WTC11 (cell line): ENCODE data around the gene WDR83. TPM values are rescaled to one million over a fixed set of nuclear protein-coding genes. Genes with fewer than 3 reads are reported as not detected.
A peak's percentile ranks its signal among the peaks of the same experiment; 100 is the strongest.

Experiments used
- ATAC-seq: fragments of 200-7000 bp; cut with Tn5 transposase; 2 replicates; pipeline ENCODE4 v1.10.0; 2021; ENCODE audit warnings: mild to moderate bottlenecking, moderate library complexity
- CTCF ChIA-PET: fragments of 300-600 bp; sonication (Branson Sonifier 250); formaldehyde crosslinking; loops from one replicate; lab custom pipeline; 2021; ENCODE audit warnings: antibody characterized with exemption; lab: Charles Lee
- POLR2A ChIA-PET: fragments of 350-600 bp; sonication (Branson Sonifier 250); formaldehyde crosslinking; loops from one replicate; lab custom pipeline; 2021; ENCODE audit warnings: antibody characterized with exemption; lab: Charles Lee
- DNase-seq: peaks from one replicate; pipeline ENCODE4 v3.0.0; 2021; ENCODE audit warnings: low spot score
- H3K27ac Mint-ChIP-seq: 2 replicates; pipeline ENCODE4 v1.8.0; 2021; ENCODE audit warnings: mixed read lengths
- H3K27me3 Mint-ChIP-seq: 2 replicates; pipeline ENCODE4 v1.8.0; 2021; ENCODE audit warnings: low read depth, mild to moderate bottlenecking, moderate library complexity, mixed read lengths
- H3K36me3 Mint-ChIP-seq: 2 replicates; pipeline ENCODE4 v1.8.0; 2021; ENCODE audit warnings: mixed read lengths
- H3K4me1 Mint-ChIP-seq: 2 replicates; pipeline ENCODE4 v1.8.0; 2022; ENCODE audit warnings: mixed read lengths
- H3K4me3 Mint-ChIP-seq: 2 replicates; pipeline ENCODE4 v1.8.0; 2021; ENCODE audit warnings: mild to moderate bottlenecking, moderate library complexity, mixed read lengths
- H3K9me3 Mint-ChIP-seq: 2 replicates; pipeline ENCODE4 v1.8.0; 2021; ENCODE audit warnings: mixed read lengths
- AFF4 ChIP-seq: sonication (generic); formaldehyde crosslinking; IDR thresholded peaks from 2 replicates; pipeline ENCODE4 v1.8.1; 2023; ENCODE audit warnings: mild to moderate bottlenecking, missing genetic modification reagents, borderline replicate concordance
- ARID4B ChIP-seq: sonication (generic); formaldehyde crosslinking; IDR thresholded peaks from 2 replicates; pipeline ENCODE4 v1.8.0; 2023; ENCODE audit warnings: missing genetic modification reagents, mild to moderate bottlenecking, borderline replicate concordance
- ATF1 ChIP-seq: sonication (generic); formaldehyde crosslinking; IDR thresholded peaks from 2 replicates; pipeline ENCODE4 v1.8.1; 2023; ENCODE audit warnings: mild to moderate bottlenecking, moderate library complexity, missing genetic modification reagents
- CREM ChIP-seq: sonication (generic); formaldehyde crosslinking; IDR thresholded peaks from 2 replicates; pipeline ENCODE4 v1.8.1; 2022; ENCODE audit warnings: mild to moderate bottlenecking, missing genetic modification reagents, moderate library complexity
- ERG ChIP-seq: fragments of 250-450 bp; sonication (Bioruptor Pico); IDR thresholded peaks from 2 replicates; pipeline ENCODE4 v1.8.0; 2021; ENCODE audit warnings: mild to moderate bottlenecking
- ESRRA ChIP-seq: sonication (generic); formaldehyde crosslinking; IDR thresholded peaks from 2 replicates; pipeline ENCODE4 v1.8.1; 2022; ENCODE audit warnings: mild to moderate bottlenecking, missing genetic modification reagents, borderline replicate concordance
- IRF1 ChIP-seq: sonication (generic); formaldehyde crosslinking; IDR thresholded peaks from 2 replicates; pipeline ENCODE4 v1.8.0; 2023; ENCODE audit warnings: missing genetic modification reagents
- MLX ChIP-seq: sonication (generic); formaldehyde crosslinking; IDR thresholded peaks from 2 replicates; pipeline ENCODE4 v1.8.1; 2023; ENCODE audit warnings: mild to moderate bottlenecking, missing genetic modification reagents, moderate library complexity
- MXD4 ChIP-seq: fragments of 250-450 bp; sonication (Bioruptor Pico); IDR thresholded peaks from 2 replicates; pipeline ENCODE4 v1.8.0; 2021; ENCODE audit warnings: mild to moderate bottlenecking, moderate library complexity, borderline replicate concordance
- NFE2L1 ChIP-seq: sonication (generic); formaldehyde crosslinking; IDR thresholded peaks from 2 replicates; pipeline ENCODE4 v1.8.1; 2023; ENCODE audit warnings: missing genetic modification reagents
- PREB ChIP-seq: sonication (generic); formaldehyde crosslinking; IDR thresholded peaks from 2 replicates; pipeline ENCODE4 v1.8.1; 2022; ENCODE audit warnings: mild to moderate bottlenecking, missing genetic modification reagents, moderate library complexity, borderline replicate concordance
- PRRX2 ChIP-seq: fragments of 250-450 bp; sonication (Bioruptor Pico); IDR thresholded peaks from 2 replicates; pipeline ENCODE4 v1.8.0; 2021; ENCODE audit warnings: mild to moderate bottlenecking
- RORB ChIP-seq: fragments of 250-450 bp; sonication (Bioruptor Pico); IDR thresholded peaks from 2 replicates; pipeline ENCODE4 v1.9.0; 2021; ENCODE audit warnings: mild to moderate bottlenecking
- SP1 ChIP-seq: sonication (generic); formaldehyde crosslinking; conservative IDR thresholded peaks from 2 replicates; pipeline ENCODE4 v1.8.1; 2022; ENCODE audit warnings: missing genetic modification reagents
- ZBTB21 ChIP-seq: sonication (generic); formaldehyde crosslinking; IDR thresholded peaks from 2 replicates; pipeline ENCODE4 v1.8.1; 2023; ENCODE audit warnings: mild to moderate bottlenecking, missing genetic modification reagents, borderline replicate concordance
- ZNF232 ChIP-seq: sonication (generic); formaldehyde crosslinking; IDR thresholded peaks from 2 replicates; pipeline ENCODE4 v1.8.0; 2022; ENCODE audit warnings: mild to moderate bottlenecking, missing genetic modification reagents
- ZNF512 ChIP-seq: sonication (generic); formaldehyde crosslinking; IDR thresholded peaks from 2 replicates; pipeline ENCODE4 v1.8.1; 2022; ENCODE audit warnings: missing genetic modification reagents, borderline replicate concordance
- ZNF671 ChIP-seq: fragments of 250-450 bp; sonication (Bioruptor Pico); IDR thresholded peaks from 2 replicates; pipeline ENCODE4 v1.8.0; 2021; ENCODE audit warnings: mild to moderate bottlenecking
- total RNA-seq: library from RNA; stranded (reverse); gene quantifications from 3 replicates; pipeline ENCODE4 v1.2.3, GENCODE V29; 2021

The WDR83 gene
- total RNA-seq, 1 experiment from 2014 or later = 21.8 TPM

- Mint-ChIP-seq H3K9me3 (no peaks in the 10 kb centered on the region), H3K27me3 (no peaks in the 10 kb centered on the region), H3K4me1 (peaks cover 3% of the 10 kb centered on the region), H3K4me3 (peak within 1 kb of the TSS; percentile 90), H3K27ac (peak within 1 kb of the TSS; percentile 99), H3K36me3 (peaks cover 19% of the 10 kb centered on the region)
- ChIA-PET POLR2A (interaction anchor here (0.7 to 2.1 kb wide), 5 partner anchors 15 to 61 kb away, joined by 3 to 13 read pairs (median 4); partner anchors contain the start of gene DHPS), CTCF (interaction anchor here (0.6 to 1.9 kb wide), 9 partner anchors 12 to 281 kb away, joined by 3 to 10 read pairs (median 4); no protein-coding TSS in a partner anchor)
- peak; percentile 83 for ATAC-seq
- DNase-seq = peak; percentile 98
- TF ChIP-seq ZBTB21 (no peak), NFE2L1 (CRISPR knock-in tag) (no peak), SP1 (CRISPR knock-in tag) (peak; percentile 63; the same call in 1 of the 2 replicates), MLX (no peak), IRF1 (CRISPR knock-in tag) (no peak), PRRX2 (CRISPR knock-in tag) (no peak; the same call in 1 of the 2 replicates), ZNF232 (CRISPR knock-in tag) (no peak), ERG (CRISPR knock-in tag) (0 out of 2 replicates have a peak, but pooled peaks have one; percentile 66), RORB (CRISPR knock-in tag) (no peak), PREB (CRISPR knock-in tag) (no peak), MXD4 (CRISPR knock-in tag) (no peak), CREM (CRISPR knock-in tag) (peak; percentile 99), ZNF512 (no peak), ESRRA (CRISPR knock-in tag) (no peak), ARID4B (CRISPR knock-in tag) (peak; percentile 92), ZNF671 (CRISPR knock-in tag) (peak; percentile 60; the same call in 1 of the 2 replicates), ATF1 (no peak), AFF4 (CRISPR knock-in tag) (no peak)
These were observed 30.0 kb downstream of the WDR83 start, which contains the start of gene FBXW9 for GRCh38 chr19:12696366-12697335. FBXW9 (minus strand) TSS chr19:12696631; CDS start chr19:12696581, 50 bp downstream.
